Placental pericyte (primary cell): ENCODE results near the gene MALL. TPM values are rescaled to one million over a fixed set of nuclear protein-coding genes. Genes with fewer than 3 reads are reported as not detected.

Experiments used
- small RNA-seq: library from RNA; depleted of rRNA; stranded (forward); fragments of <200 nt; gene quantifications from one replicate; pipeline ENCODE3, GENCODE V24; 2012; ENCODE audit warnings: low replicate concordance
- total RNA-seq: library from RNA; depleted of rRNA; stranded (reverse); fragments of >200 nt; gene quantifications from 2 replicates; pipeline ENCODE4 v1.2.3, GENCODE V29; 2012

Gene MALL
- 2.4 and 27.1 TPM in 2 replicates for total RNA-seq

DNA sequence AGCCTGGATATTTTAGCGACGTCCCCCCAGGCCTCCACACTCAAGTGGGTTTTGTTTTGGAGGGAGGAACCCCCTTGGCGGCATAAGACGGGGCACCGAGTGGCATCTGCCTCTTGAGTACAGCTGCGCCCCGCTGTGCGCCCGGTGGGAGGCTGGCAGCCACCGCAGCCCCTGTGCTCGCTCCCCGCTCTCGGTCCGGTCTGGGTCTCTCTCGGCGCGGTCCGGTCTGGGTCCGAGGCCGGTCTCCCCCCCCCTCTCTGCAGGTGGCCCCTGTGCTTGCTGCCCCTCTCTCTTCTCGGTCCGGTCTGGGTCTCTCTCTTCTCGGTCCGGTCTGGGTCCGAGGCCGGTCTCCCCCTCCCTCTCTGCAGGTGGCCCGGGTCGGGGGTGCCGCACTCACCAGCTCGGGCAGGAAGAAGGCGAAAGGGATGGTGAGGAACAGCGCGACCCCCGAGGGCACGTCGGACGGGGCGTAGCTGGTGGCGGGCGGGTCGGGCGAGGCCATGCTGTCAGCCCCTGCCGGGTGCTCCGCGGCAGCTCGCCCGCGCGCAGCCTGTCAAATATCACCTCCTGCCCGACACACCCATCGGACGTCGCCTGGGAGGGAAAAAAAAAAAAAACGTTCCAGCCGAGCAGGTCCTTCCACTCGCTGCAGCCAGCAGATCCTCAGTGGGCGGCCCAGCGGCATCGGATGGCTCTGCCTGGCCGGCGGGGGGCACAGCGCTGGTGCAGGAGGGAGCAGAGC lies at the start of gene MALL:
Gene MALL (minus strand): TSS at position 532 of the 742 bp plus-strand sequence. CDS start 30 bp downstream, at position 502.

Small RNA genes lying within 50 kb of the gene (small RNA-seq; reads per million reads assigned to genes)
- gene MIR4267 (not detected), gene MIR4436B1 (not detected)

Other genes with a start within 250 kb of the MALL start
- 3.1 and 22.0 TPM in 2 replicates for gene LIMS3, start 217.1 kb downstream of the MALL start, total RNA-seq
- 2.4 and 3.3 TPM in 2 replicates for gene NPHP1, start 89.2 kb upstream of the MALL start, total RNA-seq
- 24.5 and 28.8 TPM in 2 replicates for gene MTLN, start 96.7 kb upstream of the MALL start, total RNA-seq